Adipocyte (in vitro differentiated cells): Measurements from ENCODE around the gene MCOLN1.

Experiments used
- DNase-seq: peaks from one replicate; pipeline ENCODE4 v3.0.0-alpha.2; 2015; ENCODE audit warnings: low read depth
- H3K27me3 ChIP-seq: replicated peaks from 2 replicates; pipeline ENCODE4 v1.7.0; 2013; ENCODE audit warnings: mild to moderate bottlenecking, low read length, moderate library complexity; ENCODE audit not compliant: control insufficient read depth, insufficient read depth
- H3K36me3 ChIP-seq: 2 replicates; pipeline ENCODE4 v1.7.0; 2013; ENCODE audit warnings: low read length, mild to moderate bottlenecking, moderate library complexity; ENCODE audit not compliant: control insufficient read depth, insufficient read depth, severe bottlenecking
- H3K4me1 ChIP-seq: 2 replicates; pipeline ENCODE4 v1.7.0; 2013; ENCODE audit warnings: mild to moderate bottlenecking, low read length, moderate library complexity; ENCODE audit not compliant: control insufficient read depth, insufficient read depth
- H3K4me3 ChIP-seq: 2 replicates; pipeline ENCODE4 v1.7.0; 2013; ENCODE audit warnings: mild to moderate bottlenecking, low read length, moderate library complexity
- H3K9ac ChIP-seq: 2 replicates; pipeline ENCODE4 v1.7.0; 2013; ENCODE audit warnings: mild to moderate bottlenecking, low read length, moderate library complexity
- H3K9me3 ChIP-seq: 2 replicates; pipeline ENCODE4 v1.7.0; 2013; ENCODE audit warnings: mild to moderate bottlenecking, low read length, moderate library complexity; ENCODE audit not compliant: control insufficient read depth

Gene MCOLN1

DNA sequence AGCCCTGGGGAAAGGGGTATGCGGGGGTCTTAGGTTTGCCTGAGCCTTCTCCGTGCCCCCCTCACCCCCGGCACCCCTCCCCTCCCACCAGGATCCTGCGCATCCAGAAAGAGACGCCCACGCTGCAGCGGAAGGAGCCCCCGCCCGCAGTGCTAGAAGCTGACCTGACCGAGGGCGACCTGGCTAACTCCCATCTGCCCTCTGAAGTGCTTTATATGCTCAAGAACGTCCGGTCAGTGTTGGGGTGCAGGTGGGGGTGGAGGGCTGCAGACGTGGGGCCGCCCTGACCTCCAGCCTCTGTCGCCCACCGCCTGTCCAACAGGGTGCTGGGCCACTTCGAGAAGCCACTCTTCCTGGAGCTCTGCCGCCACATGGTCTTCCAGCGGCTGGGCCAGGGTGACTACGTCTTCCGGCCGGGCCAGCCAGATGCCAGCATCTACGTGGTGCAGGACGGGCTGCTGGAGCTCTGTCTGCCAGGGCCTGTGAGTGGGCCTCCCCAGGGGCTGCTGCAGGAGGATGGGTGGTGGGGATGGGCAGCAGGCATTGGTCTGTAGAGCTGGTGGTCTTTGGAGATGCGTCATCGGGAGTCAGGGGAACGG, 17.5 kb downstream of the MCOLN1 start:
- Histone ChIP-seq H3K9me3 (no peaks in the 10 kb centered on the region), H3K4me1 (peaks cover 5% of the 10 kb centered on the region)

DNA sequence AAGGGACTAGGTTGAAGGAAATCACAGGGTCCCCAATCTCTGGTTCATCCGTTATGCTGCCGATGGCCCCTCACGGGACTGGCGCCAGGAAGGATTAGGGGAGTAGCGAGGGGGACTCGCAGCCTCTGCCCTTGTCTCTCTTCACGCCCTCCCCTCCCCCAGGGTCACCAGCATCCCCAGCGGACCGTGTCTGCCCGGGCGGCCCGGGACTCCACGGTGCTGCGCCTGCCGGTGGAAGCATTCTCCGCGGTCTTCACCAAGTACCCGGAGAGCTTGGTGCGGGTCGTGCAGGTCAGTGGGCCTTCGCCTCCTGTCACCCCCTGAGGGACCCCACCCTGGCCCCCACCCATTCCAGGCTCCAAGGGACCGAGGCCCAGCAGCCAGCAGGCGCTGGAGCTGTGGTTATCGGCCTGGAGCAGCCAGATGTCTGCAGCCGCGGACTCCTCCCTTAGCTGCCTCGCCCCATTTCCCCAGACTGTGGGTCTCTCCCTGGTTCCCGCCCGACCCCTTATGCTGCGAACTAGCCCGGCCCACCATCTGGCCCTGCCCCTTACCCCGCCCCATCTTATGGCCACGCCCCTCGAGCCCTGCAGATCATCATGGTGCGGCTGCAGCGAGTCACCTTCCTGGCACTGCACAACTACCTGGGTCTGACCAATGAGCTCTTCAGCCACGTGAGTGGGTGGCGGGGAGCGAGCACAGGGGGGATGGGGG, 18.5 kb downstream of the MCOLN1 start:
- H3K4me3 ChIP-seq = no peak overlapping the region
- H3K4me1 ChIP-seq = peaks cover 5% of the 10 kb centered on the region
- no peak overlapping the region for H3K9ac ChIP-seq
- H3K9me3 ChIP-seq = no peaks in the 10 kb centered on the region
- no peaks in the 10 kb centered on the region for H3K27me3 ChIP-seq
- DNase-seq = no peak
- H3K36me3 ChIP-seq = peaks cover 50% of the 10 kb centered on the region

More for the DNA sequence above, 17.5 kb downstream of the MCOLN1 start:
- H3K36me3 ChIP-seq = peaks cover 46% of the 10 kb centered on the region
- no peak overlapping the region for H3K4me3 ChIP-seq
- H3K27me3 ChIP-seq = no peaks in the 10 kb centered on the region
- DNase-seq = no peak
- H3K9ac ChIP-seq = no peak overlapping the region

DNA sequence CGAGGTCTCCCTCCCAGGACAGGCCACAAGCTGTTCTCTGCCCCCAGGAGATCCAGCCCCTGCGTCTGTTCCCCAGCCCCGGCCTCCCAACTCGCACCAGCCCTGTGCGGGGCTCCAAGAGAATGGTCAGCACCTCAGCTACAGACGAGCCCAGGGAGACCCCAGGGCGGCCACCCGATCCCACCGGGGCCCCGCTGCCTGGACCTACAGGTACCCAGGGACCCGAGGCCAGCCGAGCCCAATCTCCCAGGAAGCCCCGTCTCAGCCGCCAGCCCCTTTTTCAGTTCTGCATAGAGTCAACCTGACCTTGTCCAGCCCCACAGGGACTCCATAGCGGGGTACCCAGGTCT, 19.0 kb downstream of the MCOLN1 start:
- Histone ChIP-seq H3K9me3 (no peaks in the 10 kb centered on the region), H3K4me1 (peaks cover under 1% of the 10 kb centered on the region), H3K27me3 (no peaks in the 10 kb centered on the region), H3K36me3 (peaks cover 50% of the 10 kb centered on the region), H3K4me3 (no peak overlapping the region), H3K9ac (no peak overlapping the region)
- no peak for DNase-seq

DNA sequence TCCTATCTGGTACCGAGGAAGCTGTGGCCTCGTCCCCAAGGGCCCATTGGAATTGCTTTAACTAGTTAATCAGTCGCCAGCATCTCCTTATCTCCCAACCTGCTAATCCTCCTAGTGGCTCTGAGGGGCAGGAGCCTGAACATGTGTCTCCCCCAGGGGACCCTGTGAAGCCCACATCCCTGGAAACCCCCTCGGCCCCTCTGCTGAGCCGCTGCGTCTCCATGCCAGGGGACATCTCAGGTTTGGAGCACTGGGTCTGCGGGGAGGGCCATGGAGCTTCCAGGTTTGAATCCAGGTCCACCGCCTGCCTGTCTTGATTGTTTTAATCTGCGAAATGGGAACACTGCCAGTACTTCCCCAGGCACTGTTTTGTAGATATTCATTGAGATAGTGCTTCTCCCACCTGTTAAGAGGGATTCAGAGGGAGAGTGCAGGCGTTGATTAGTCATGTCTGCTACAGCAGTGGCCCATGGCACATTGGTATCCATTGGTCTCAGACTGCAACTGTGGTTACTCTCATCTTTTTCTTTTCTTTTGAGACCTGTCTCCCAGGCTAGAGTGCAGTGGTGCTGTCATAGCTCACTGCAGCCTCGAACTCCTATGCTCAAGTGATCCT, 19.5 kb downstream of the MCOLN1 start:
- Histone ChIP-seq H3K9ac (no peak overlapping the region), H3K27me3 (no peaks in the 10 kb centered on the region), H3K36me3 (peaks cover 49% of the 10 kb centered on the region), H3K9me3 (no peaks in the 10 kb centered on the region), H3K4me3 (no peak overlapping the region), H3K4me1 (no peaks in the 10 kb centered on the region)
- no peak for DNase-seq

DNA sequence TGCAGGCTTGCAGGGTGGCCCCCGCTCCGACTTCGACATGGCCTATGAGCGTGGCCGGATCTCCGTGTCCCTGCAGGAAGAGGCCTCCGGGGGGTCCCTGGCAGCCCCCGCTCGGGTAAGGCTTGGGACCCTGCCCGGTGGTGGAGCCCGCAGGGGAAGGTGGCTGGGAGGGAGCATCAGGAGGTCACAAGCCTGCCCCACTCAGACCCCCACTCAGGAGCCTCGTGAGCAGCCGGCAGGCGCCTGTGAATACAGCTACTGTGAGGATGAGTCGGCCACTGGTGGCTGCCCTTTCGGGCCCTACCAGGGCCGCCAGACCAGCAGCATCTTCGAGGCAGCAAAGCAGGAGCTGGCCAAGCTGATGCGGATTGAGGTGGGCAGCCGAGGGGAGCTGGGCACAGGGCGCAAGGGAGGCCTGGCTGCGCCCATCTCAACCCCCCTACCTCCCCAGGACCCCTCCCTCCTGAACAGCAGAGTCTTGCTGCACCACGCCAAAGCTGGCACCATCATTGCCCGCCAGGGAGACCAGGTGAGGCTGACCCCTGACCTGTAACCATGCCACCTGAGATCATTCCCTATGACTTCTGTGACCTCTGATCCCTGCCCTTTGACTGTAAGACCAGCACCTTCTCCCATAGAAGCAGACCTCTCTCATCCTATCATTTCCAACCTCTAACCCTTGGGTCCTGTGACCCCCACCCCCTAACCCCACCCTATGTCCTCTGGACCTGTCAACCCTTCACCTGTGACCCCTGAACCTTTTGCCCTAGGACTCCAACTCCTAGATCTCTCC, 20.3 kb downstream of the MCOLN1 start:
- DNase-seq = no peak
- Histone ChIP-seq H3K9ac (no peak overlapping the region), H3K4me3 (no peak overlapping the region), H3K4me1 (no peaks in the 10 kb centered on the region), H3K36me3 (peaks cover 44% of the 10 kb centered on the region), H3K9me3 (no peaks in the 10 kb centered on the region), H3K27me3 (no peaks in the 10 kb centered on the region)

DNA sequence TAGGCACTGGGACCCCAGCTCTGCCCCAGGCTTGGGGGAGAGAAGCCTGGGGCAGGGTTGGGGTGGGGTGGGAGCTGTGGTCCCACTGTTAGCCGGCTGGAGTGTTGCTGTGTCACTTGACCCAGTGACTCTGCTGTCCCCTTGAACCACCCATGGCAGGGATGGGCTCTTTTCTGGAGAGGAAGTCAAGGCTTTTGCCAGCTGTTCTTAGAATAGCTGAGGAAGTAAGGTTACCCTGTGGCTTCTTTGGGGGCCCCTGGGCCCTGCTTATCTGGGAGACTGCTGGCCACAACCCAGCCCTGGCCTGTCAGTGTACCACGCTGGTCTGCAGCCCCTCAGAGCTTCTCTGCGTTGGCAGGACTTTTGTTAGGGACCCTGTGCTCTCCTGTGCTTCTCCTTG, 22.2 kb downstream of the MCOLN1 start:
- Histone ChIP-seq H3K4me3 (no peak overlapping the region), H3K27me3 (no peaks in the 10 kb centered on the region), H3K9me3 (no peaks in the 10 kb centered on the region), H3K4me1 (no peaks in the 10 kb centered on the region), H3K36me3 (peaks cover 37% of the 10 kb centered on the region), H3K9ac (no peak overlapping the region)
- DNase-seq = no peak

DNA sequence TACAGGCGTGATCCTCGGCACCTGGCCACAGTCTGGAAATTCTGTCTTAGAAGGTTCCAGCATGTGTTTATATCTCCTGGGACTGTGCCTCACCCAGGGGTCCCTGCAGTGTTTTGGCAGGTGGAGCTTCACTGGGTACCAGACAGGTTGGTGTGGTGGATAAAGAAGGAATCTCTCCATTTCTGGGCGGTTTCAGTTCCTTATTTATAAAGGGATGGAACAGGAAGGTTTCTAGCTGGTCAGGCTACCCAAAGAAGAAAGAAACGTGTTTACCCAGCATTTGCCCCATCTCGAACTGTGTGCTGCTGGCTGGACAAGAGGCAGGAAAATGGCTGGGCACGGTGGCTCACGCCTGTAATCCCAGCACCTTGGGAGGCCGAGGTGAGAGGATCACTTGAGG, 22.9 kb downstream of the MCOLN1 start:
- DNase-seq = no peak
- H3K4me1 ChIP-seq = no peaks in the 10 kb centered on the region
- no peak overlapping the region for H3K9ac ChIP-seq
- H3K4me3 ChIP-seq = no peak overlapping the region
- peaks cover 41% of the 10 kb centered on the region for H3K36me3 ChIP-seq
- no peaks in the 10 kb centered on the region for H3K27me3 ChIP-seq
- H3K9me3 ChIP-seq = no peaks in the 10 kb centered on the region

DNA sequence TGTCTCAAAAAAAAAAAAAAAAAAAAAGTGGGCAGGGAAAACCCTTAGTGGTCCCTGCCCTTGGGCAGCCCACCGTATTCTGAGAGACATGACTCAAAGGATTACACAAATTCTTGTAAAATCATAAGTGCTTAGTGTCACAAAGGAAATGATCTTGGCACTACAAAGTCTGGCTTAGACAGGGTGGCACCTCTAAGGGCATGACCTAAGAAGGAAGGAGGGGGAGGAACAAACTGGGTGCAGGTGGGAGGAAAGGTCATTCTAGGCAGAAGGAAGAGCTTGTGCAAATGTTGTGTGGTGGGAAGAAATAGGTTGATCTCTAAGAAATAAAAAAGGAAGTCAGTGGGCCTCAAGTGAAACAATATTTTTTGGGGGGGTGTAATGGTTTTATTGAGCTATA, 23.5 kb downstream of the MCOLN1 start:
- Histone ChIP-seq H3K36me3 (peaks cover 40% of the 10 kb centered on the region), H3K4me3 (no peak overlapping the region), H3K27me3 (no peaks in the 10 kb centered on the region), H3K9ac (no peak overlapping the region), H3K4me1 (no peaks in the 10 kb centered on the region), H3K9me3 (no peaks in the 10 kb centered on the region)
- DNase-seq = no peak

DNA sequence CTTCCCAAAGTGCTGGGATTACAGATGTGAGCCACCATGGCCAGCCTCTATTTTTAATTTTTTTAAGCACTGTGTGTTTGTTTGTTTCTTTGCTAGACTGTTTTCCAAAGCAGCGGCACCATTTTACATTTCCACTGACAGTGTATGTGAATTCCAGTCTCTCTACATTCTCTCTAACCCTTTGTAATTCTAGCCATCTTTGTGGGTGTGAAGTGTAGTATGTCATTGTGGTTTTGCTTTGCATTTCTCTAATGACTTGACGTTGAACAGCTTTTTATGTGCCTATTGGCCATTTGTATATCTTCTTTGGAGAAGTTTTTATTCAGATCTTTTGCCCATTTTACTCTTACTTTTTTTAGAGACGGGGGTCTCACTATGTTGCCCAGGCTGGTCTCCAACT, 24.7 kb downstream of the MCOLN1 start:
- H3K9ac ChIP-seq = no peak overlapping the region
- H3K27me3 ChIP-seq = no peaks in the 10 kb centered on the region
- no peak for DNase-seq

DNA sequence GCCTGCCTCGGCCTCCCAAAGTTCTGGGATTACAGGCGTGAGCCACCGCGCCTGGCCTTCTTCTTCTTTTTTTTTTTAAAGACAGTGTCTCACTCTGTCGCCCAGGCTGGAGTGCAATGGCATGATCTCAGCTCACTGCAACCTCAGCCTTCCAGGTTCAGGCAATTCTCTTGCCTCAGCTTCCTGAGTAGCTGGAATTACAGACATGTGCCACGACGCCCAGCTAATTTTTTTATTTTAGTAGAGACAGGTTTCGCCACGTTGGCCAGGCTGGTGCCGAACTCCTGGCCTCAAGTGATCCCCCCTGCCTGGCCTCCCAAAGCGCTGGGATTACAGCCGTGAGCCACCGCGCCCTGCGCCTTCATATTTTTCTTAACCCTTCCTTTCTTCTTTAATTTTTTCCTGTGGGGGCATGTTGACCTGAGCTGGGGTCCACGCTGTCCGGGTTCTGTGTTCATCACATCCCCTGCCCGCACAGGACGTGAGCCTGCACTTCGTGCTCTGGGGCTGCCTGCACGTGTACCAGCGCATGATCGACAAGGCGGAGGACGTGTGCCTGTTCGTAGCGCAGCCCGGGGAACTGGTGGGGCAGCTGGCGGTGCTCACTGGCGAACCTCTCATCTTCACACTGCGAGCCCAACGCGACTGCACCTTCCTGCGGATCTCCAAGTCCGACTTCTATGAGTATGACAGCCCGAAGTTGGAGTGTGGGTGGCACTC, 27.2 kb downstream of the MCOLN1 start:
- H3K4me3 ChIP-seq = no peak overlapping the region
- peaks cover 20% of the 10 kb centered on the region for H3K36me3 ChIP-seq
- no peaks in the 10 kb centered on the region for H3K4me1 ChIP-seq
- no peak overlapping the region for H3K9ac ChIP-seq
- no peaks in the 10 kb centered on the region for H3K27me3 ChIP-seq
- H3K9me3 ChIP-seq = no peaks in the 10 kb centered on the region
- DNase-seq = no peak

More for the DNA sequence above, 24.7 kb downstream of the MCOLN1 start:
- Histone ChIP-seq H3K4me3 (no peak overlapping the region), H3K36me3 (peaks cover 29% of the 10 kb centered on the region), H3K4me1 (no peaks in the 10 kb centered on the region), H3K9me3 (no peaks in the 10 kb centered on the region)
